PC-3 (cell line): ENCODE results near the gene MDGA2. TPM values are rescaled to one million over a fixed set of nuclear protein-coding genes. Genes with fewer than 3 reads are reported as not detected.

Experiments
- ATAC-seq: fragments of 200-7000 bp; cut with Tn5 transposase; 2 replicates; pipeline ENCODE4 v1.9.1; 2020; ENCODE audit warnings: mild to moderate bottlenecking, moderate library complexity
- BruUV-seq: library from RNA; stranded (reverse); fragments of 400-500 nt; replicated peaks from 2 replicates; lab custom pipeline; 2021; lab: Mats Ljungman, UMichigan
- CTCF ChIA-PET: fragments of 300-600 bp; sonication (Branson Sonifier 250); formaldehyde crosslinking; loops from one replicate; lab custom pipeline; 2022; ENCODE audit warnings: antibody characterized with exemption; lab: Charles Lee
- POLR2A ChIA-PET: fragments of 300-600 bp; sonication (Branson Sonifier 250); formaldehyde crosslinking; loops from one replicate; lab custom pipeline; 2022; ENCODE audit warnings: antibody characterized with exemption; ENCODE audit not compliant: unreplicated experiment; lab: Charles Lee
- DNase-seq: peaks from one replicate; pipeline ENCODE4 v3.0.0-alpha.2; 2015
- H2AFZ ChIP-seq: fragments of 300-600 bp; sonication (generic); 2 replicates; pipeline ENCODE4 v1.6.0; 2016; ENCODE audit warnings: antibody characterized with exemption, low read length
- H3F3A ChIP-seq: fragments of 300-600 bp; sonication (generic); one replicate; pipeline ENCODE4 v1.6.0; 2017; ENCODE audit warnings: antibody characterized with exemption, low read length, control low read depth, mild to moderate bottlenecking; ENCODE audit not compliant: unreplicated experiment
- H3K27ac ChIP-seq: fragments of 300-600 bp; sonication (generic); 2 replicates; pipeline ENCODE4 v1.5.1; 2016; ENCODE audit warnings: mild to moderate bottlenecking, low read length
- H3K27me3 ChIP-seq: fragments of 300-600 bp; sonication (generic); 2 replicates; pipeline ENCODE4 v1.6.1; 2016; ENCODE audit warnings: low read length, mixed read lengths
- H3K36me3 ChIP-seq: fragments of 300-600 bp; sonication (generic); 2 replicates; pipeline ENCODE4 v1.6.1; 2016; ENCODE audit warnings: low read depth, mixed run types, low read length, mixed read lengths
- H3K4me1 ChIP-seq: fragments of 300-600 bp; sonication (generic); 2 replicates; pipeline ENCODE4 v1.5.1; 2016; ENCODE audit warnings: low read length; ENCODE audit not compliant: insufficient read depth
- H3K4me2 ChIP-seq: fragments of 300-600 bp; sonication (generic); 2 replicates; pipeline ENCODE4 v1.6.0; 2016; ENCODE audit warnings: low read length
- H3K4me3 ChIP-seq: fragments of 300-600 bp; sonication (generic); 2 replicates; pipeline ENCODE4 v1.5.1; 2016; ENCODE audit warnings: mild to moderate bottlenecking, low read length, mixed read lengths
- H3K79me2 ChIP-seq: fragments of 300-600 bp; sonication (generic); 2 replicates; pipeline ENCODE4 v1.6.1; 2017; ENCODE audit warnings: low read length, mixed read lengths
- H3K9ac ChIP-seq: fragments of 300-600 bp; sonication (generic); 2 replicates; pipeline ENCODE4 v1.6.0; 2016; ENCODE audit warnings: mild to moderate bottlenecking, low read length
- H3K9me2 ChIP-seq: fragments of 300-600 bp; sonication (generic); replicated peaks from 2 replicates; pipeline ENCODE4 v1.6.1; 2016; ENCODE audit warnings: mixed run types, low read length, mixed read lengths
- H3K9me3 ChIP-seq: fragments of 300-600 bp; sonication (generic); 2 replicates; pipeline ENCODE4 v1.6.1; 2016; ENCODE audit warnings: low read length, mixed read lengths
- H4K20me1 ChIP-seq: fragments of 300-600 bp; sonication (generic); 2 replicates; pipeline ENCODE4 v1.6.1; 2016; ENCODE audit warnings: low read length, mixed read lengths
- EZH2 ChIP-seq: fragments of 300-600 bp; sonication (generic); IDR thresholded peaks from one replicate; pipeline ENCODE4 v1.6.1; 2017; ENCODE audit warnings: antibody characterized with exemption, mild to moderate bottlenecking, low read length; ENCODE audit not compliant: unreplicated experiment
- EZH2phosphoT487 ChIP-seq: fragments of 300-600 bp; sonication (generic); IDR thresholded peaks from 2 replicates; pipeline ENCODE4 v1.6.1; 2018; ENCODE audit warnings: mild to moderate bottlenecking, antibody characterized with exemption, low read length, borderline replicate concordance
- intact Hi-C: fragments of 100-400 bp; cut with micrococcal nuclease; formaldehyde crosslinking; loops from 2 replicates; pipeline ENCODE4 v1.9.0; 2023
- total RNA-seq: library from RNA; depleted of rRNA; stranded (reverse); fragments of >200 nt; gene quantifications from 2 replicates; pipeline ENCODE4 v1.2.3, GENCODE V29; 2014
- TF ChIP-seq, protein P1 (sequence below): fragments of 300-600 bp; sonication (generic); conservative IDR thresholded peaks from 2 replicates; pipeline ENCODE4 v1.5.1; 2017; ENCODE audit warnings: antibody characterized with exemption, low read depth, mild to moderate bottlenecking, low read length

Gene MDGA2
- total RNA-seq, 1 experiment from 2014 or later: 0.04 TPM

DNA sequence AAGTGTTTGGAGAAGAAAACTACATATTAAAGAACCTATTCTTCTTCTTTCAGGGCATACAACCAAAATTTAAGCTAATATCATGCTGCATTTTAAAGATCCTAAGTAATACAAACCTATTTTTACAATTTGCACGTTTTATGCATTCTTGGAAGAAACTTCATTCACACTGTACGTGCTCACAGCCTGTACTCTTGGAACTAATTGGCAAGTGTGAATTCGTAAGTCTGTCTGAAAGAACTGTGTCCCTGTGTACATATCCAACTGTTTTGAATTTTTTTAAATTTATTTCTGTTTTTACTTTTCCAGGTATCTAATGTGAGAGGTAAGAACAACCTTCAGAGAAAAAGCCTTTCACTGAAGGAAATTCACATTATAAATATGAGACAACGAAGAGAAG, 347.0 kb downstream of the MDGA2 start:
- Histone ChIP-seq H3K9me3 (no peaks in the 10 kb centered on the region), H3K36me3 (no peaks in the 10 kb centered on the region), H2AFZ (no peak overlapping the region), H3K9me2 (no peaks in the 10 kb centered on the region), H3K79me2 (no peaks in the 10 kb centered on the region), H3K4me2 (no peak overlapping the region), H4K20me1 (no peaks in the 10 kb centered on the region), H3K4me1 (no peaks in the 10 kb centered on the region), H3K9ac (no peak overlapping the region), H3K27me3 (0 out of 2 replicates have a peak, but pooled peaks cover 12% of the 10 kb centered on the region), H3F3A (no peaks in the 10 kb centered on the region), H3K4me3 (no peak overlapping the region), H3K27ac (no peak overlapping the region)
- intact Hi-C loops: no loop called here
- POLR2A ChIA-PET: no interaction called here
- BruUV-seq: no TSS peak
- CTCF ChIA-PET: no interaction called here
- DNase-seq: no peak
- no peak for ATAC-seq
- TF ChIP-seq EZH2phosphoT487 (no peak), EZH2 (no peak)
- TF ChIP-seq, protein P1, sequence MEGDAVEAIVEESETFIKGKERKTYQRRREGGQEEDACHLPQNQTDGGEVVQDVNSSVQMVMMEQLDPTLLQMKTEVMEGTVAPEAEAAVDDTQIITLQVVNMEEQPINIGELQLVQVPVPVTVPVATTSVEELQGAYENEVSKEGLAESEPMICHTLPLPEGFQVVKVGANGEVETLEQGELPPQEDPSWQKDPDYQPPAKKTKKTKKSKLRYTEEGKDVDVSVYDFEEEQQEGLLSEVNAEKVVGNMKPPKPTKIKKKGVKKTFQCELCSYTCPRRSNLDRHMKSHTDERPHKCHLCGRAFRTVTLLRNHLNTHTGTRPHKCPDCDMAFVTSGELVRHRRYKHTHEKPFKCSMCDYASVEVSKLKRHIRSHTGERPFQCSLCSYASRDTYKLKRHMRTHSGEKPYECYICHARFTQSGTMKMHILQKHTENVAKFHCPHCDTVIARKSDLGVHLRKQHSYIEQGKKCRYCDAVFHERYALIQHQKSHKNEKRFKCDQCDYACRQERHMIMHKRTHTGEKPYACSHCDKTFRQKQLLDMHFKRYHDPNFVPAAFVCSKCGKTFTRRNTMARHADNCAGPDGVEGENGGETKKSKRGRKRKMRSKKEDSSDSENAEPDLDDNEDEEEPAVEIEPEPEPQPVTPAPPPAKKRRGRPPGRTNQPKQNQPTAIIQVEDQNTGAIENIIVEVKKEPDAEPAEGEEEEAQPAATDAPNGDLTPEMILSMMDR: no peak

DNA sequence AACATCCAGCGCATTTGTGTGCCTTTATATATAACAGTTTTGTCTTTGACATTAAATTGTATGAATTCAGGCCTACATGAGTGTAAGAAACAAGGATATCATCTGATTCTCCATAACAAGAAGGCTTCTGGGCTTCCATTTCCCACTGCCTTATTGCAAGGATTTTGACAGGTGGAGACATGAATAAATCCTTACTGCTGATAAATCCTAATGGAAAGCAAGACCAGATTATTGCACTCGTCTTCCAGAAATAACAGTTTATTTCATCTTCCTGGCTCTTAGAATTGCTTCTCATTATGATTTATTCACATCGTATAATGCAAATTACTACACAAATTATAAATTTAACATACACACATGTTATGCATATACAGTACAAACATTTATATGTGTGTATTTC, 348.1 kb downstream of the MDGA2 start:
- Histone ChIP-seq H3F3A (no peaks in the 10 kb centered on the region), H3K9me2 (no peaks in the 10 kb centered on the region), H3K27me3 (0 out of 2 replicates have a peak, but pooled peaks cover 12% of the 10 kb centered on the region), H3K36me3 (no peaks in the 10 kb centered on the region), H3K27ac (no peak overlapping the region), H3K4me3 (no peak overlapping the region), H4K20me1 (no peaks in the 10 kb centered on the region), H3K9ac (no peak overlapping the region), H3K4me1 (no peaks in the 10 kb centered on the region), H2AFZ (no peak overlapping the region), H3K4me2 (no peak overlapping the region), H3K9me3 (no peaks in the 10 kb centered on the region), H3K79me2 (no peaks in the 10 kb centered on the region)
- CTCF ChIA-PET: no interaction called here
- intact Hi-C loops: no loop called here
- DNase-seq (no peak), ATAC-seq (no peak)
- no TSS peak for BruUV-seq
- POLR2A ChIA-PET: no interaction called here
- TF ChIP-seq EZH2 (no peak), EZH2phosphoT487 (no peak)
- TF ChIP-seq, protein P1: no peak

DNA sequence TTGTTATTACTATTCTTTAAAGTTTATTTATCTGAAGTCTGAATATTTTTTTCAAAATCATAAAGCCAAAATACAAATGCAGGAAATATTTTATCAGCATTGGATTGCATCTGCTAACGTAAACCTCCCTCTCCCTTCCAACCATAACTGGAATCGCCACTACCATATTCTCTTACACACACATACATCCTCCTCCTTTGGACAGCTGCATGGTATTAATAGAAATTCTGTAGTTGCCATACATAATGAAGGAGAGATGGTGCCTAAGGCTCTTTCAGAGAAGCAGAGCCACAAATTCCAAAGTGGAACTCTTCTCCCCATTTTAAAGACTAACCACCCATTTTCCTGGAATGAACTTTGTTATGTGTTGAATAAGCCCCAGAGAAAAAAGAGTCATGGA, 352.7 kb downstream of the MDGA2 start:
- Histone ChIP-seq H3K9ac (no peak overlapping the region), H3F3A (no peaks in the 10 kb centered on the region), H3K9me3 (no peaks in the 10 kb centered on the region), H3K27ac (no peak overlapping the region), H3K79me2 (no peaks in the 10 kb centered on the region), H3K4me2 (no peak overlapping the region), H3K27me3 (0 out of 2 replicates have a peak, but pooled peaks cover 6% of the 10 kb centered on the region), H3K4me1 (no peaks in the 10 kb centered on the region), H3K4me3 (no peak overlapping the region), H3K9me2 (no peaks in the 10 kb centered on the region), H4K20me1 (no peaks in the 10 kb centered on the region), H3K36me3 (no peaks in the 10 kb centered on the region), H2AFZ (no peak overlapping the region)
- POLR2A ChIA-PET: no interaction called here
- TF ChIP-seq EZH2phosphoT487 (no peak), EZH2 (no peak)
- TF ChIP-seq, protein P1: no peak
- no peak for DNase-seq
- no peak for ATAC-seq
- intact Hi-C loops: no loop called here
- BruUV-seq: no TSS peak
- CTCF ChIA-PET: no interaction called here
